Right kidney (tissue), 1 donor: ENCODE measurements around the gene TMOD1.
A peak's percentile ranks its signal among the peaks of the same experiment; 100 is the strongest.
"Not testable (repeated sequence)": the region's sequence is repeated elsewhere in the genome, so short reads cannot be mapped to it uniquely, and the experiment has no call there.

Experiments used
- DNase-seq: peaks from one replicate; pipeline ENCODE4 v3.0.0-alpha.2; 2016

TMOD1 gene

DNA sequence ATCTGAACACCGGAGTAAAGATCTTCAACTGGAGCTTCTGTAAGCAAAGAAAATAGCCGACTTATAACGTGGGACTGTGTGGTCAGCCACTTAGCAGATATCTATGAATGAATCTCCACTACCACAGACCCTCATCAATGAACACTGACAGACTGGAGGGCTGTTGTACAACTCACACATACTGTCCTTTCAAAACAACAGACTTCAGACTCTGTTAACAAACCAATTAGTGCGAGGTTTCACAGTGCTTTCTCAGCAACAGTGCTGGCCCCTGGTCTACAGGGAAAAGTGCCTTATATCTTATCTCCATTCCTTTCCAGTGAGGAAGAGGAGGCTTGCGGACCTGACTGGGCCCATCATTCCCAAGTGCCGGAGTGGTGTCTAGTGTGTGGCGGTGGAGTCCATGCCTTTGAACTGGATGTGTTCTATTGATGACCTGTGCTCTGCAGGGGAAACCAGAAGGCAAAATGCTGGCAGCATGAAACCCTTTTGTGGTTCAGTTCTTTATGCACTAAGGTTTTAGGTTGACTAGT lies 97.9 kb downstream of the TMOD1 start:
- no peak for DNase-seq

DNA sequence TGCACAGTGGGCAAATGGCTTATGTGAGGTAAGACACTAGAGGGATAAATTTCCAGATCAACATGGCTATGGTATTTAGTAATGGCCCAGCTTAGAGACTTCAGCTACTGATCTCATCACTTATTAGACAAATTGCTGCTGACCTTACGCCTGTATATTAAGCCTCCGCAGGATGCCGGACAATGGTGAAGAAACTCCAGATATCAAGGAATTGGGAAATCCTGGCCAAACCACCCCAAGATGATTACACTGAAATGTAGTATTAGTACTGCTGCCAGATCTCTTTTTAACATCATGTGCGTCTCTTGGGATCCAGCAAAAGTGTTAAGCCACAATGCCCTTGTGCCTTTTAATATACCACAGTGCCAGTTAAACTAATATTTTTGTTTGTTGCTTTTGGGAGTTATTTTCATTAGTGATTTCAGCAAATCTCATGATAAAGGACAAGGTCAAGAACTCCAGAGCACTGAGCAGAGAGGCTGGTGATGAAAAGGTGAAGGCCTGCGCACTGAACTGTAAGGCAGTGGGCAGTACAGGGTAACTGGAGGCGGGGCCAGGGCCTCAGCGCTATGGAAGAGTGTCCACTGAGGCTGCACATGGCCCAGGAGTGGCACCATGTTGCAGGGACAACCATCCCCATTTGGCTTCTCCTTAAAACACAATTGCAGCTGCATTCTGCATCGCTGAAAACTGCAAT lies 99.2 kb downstream of the TMOD1 start:
- no peak for DNase-seq

DNA sequence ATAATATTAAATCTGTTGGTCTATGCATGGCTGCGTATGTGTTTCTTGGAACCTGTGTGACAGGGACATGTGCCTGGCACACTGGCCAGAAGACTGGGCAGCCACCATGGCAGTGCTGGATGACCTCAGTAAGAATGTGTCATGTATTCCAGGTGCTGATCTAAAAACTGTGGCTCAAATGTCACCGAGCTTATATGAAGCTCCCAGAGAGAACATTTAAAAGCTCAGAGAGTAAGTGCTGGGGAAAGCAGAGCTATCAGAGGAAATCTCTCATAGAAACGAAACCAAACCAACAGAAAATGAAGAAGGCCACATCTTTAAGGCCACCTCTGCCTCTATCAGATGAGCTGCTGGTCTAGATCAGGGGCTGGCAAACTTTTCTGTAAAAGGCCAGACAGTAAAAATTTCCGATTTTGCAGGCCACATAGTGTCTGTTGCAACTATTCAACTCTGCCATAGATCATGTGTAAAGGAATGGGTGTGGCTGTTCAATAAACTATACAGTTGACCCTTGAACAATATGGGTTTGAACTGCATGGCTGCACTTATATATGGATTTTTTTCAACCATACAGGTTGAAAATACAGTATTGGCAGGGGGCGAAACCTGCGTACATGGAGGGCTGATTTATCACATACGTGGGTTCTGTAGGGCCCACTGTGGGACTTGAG lies 99.9 kb downstream of the TMOD1 start:
- no peak for DNase-seq

DNA sequence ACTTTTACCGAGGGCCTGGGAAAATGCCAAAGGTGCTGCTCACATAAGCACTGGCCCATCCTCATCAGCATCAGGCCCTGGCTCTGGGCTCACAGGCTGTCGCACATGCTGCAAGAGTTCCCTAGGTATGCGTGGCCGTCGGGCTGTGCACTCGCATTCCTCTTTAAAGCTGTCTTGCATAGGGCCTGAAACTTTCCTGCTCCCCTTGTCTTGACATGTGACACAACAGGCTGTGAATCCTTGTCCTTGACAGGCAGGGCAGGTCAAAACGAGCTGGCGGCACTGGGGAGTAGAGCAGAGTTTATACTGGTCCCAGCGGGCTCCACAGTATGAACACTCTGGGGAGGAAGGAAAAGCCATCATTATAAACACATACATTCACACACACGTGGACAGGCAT lies 101.0 kb downstream of the TMOD1 start:
- no peak for DNase-seq

- DNase-seq, result no peak
These were observed 103.6 kb downstream of the TMOD1 start for GRCh38 chr9:97604901-97605645.

DNA sequence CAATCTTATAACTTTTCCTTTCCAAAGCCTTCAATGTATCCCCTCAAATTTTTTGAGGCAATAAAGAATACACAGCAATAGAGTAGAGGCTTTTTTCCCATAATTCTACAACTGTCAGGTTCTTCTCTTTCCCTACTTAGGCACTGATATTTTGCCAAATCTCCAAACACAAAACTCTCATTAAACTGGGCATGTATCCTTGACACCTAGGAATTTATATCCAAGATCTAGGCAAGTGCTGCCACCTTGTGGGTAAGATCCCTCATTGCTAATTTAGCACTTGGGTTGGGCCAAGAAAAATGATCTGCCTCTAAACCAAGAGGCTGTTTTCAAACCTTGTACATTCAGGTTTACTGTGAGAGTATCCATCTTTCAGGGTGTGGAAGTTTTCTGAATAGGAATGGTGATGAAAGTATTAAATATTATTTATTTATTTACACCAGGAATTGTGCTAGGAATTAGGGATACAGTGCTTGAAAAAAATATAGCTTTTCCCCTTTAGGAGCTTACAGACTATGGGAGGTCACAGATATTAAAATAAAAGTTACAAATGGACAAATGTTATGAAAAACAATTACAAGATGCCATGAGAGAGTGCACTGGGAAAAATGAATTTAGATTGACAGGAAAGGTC lies 114.1 kb downstream of the TMOD1 start:
- no peak for DNase-seq

DNA sequence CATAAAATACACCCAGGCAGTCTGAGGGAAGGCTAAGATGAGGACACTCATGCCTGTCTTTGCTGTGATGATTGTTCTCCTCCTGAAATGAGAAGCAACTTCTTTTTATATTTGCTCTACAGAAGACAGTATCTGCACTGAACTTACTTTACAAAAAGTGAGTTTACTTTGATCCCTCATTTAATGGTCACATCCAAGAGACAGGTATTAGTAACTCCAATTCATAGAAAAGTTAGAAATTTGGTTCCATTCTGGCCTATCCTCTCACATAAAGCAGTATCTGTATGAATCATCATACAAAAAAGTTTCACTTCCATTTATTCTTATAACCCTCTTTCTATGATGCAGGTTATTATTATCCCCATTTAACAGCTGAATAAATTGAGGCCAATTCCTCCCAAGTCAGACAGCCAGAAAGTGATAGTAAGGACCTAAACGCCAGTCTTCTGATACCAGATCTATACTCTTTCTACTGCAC lies 116.5 kb downstream of the TMOD1 start:
- DNase-seq, result no peak

GRCh38 chr9:97620063-97620462 lies 118.6 kb downstream of the TMOD1 start:
- DNase-seq, result not testable (repeated sequence)

DNA sequence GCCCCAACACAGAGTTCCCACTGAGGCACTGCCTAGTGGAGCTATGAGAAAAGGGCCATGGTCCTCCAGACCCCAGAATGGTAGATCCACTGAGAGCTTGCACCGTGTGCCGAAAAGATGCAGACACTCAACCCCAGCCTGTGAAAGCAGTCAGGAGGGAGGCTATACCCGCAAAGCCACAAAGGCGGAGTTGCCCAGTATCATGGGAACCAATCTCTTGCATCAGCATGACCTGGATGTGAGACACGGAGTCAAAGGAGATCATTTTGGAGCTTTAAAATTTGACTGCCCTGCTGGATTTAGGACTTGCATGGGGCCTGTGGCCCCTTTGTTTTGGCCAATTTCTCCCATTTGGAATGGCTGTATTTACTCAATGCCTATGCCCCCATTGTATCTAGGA lies 121.0 kb downstream of the TMOD1 start:
- DNase-seq, result not testable (repeated sequence)

GRCh38 chr9:97623946-97624345 lies 122.5 kb downstream of the TMOD1 start:
- DNase-seq, result no peak

GRCh38 chr9:97625620-97626019 lies 124.2 kb downstream of the TMOD1 start:
- DNase-seq, result no peak

DNA sequence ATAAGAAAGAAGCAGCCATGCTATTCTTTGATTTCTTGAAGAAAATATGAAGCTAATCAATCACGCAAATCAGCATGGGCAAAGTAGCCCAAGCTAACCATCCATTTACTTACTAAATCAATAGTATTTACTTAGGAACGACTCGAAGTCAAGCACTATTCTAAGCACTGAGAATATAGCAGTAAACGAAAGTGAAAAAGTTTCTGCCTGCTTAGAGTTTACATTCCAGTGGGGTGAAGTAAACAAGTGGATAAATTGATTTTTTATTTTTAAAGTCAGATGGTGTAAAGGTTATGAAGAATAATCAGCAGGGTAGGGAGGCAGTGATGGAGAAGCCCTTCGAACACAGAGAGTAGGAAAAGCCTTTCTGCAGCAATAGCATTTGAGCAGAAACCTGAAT lies 126.2 kb downstream of the TMOD1 start:
- DNase-seq, result no peak

GRCh38 chr9:97628668-97629067 lies 127.2 kb downstream of the TMOD1 start:
- DNase-seq, result no peak

DNA sequence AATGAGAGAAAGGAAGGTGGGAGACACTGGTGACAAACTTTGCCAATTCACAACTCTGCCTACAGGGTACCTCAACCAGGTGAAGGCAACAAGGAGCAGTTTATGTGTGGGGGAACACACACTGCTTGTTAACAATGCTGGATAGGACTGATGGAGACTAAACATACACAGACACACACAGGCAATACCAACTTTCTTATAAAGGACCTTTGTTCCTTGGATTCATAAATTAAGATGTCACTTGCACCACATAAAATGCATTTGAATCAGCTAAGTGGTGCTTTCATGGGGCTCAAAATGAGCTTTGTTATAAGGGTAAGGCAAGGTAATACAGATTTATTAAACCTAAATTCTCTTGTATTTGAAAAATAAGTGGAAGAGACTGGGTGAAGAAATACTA lies 127.7 kb downstream of the TMOD1 start:
- no peak for DNase-seq

GRCh38 chr9:97630591-97630990 lies 129.1 kb downstream of the TMOD1 start:
- no peak for DNase-seq

DNA sequence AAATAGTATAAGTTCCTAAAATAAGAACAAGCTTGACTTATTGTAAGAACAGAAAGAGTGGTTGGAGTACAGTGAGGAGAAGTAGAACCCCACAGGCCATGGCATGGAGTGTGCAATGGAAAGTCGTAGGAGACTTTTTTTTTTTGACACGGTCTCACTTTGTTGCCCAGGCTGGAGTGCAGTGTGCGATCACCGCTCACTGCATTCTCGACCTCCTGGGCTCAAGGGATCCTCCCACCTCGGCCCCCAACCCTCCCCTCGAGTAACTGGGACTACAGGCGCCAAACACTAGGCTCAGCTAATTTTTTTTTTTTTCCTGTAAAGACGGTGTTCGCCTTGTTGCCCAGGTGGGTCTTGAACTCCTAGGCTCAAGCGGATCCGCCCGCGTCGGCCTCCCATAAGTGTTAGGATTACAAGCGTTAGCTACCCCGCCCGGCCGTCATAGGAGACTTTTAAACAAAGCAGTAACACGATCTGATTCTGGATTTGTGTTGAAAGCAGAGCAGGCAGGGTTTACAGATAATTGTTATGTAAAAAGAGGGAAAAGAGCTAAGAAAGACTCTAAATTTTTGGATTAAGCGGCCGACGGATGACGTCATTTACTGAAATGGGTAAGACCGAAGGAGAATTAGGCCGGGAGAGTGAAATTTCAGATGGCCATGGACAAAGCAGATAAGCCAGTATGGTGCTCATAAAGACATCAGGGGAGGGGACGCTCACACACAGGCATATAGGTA lies 130.9 kb downstream of the TMOD1 start:
- DNase-seq, result peak; percentile 94

DNA sequence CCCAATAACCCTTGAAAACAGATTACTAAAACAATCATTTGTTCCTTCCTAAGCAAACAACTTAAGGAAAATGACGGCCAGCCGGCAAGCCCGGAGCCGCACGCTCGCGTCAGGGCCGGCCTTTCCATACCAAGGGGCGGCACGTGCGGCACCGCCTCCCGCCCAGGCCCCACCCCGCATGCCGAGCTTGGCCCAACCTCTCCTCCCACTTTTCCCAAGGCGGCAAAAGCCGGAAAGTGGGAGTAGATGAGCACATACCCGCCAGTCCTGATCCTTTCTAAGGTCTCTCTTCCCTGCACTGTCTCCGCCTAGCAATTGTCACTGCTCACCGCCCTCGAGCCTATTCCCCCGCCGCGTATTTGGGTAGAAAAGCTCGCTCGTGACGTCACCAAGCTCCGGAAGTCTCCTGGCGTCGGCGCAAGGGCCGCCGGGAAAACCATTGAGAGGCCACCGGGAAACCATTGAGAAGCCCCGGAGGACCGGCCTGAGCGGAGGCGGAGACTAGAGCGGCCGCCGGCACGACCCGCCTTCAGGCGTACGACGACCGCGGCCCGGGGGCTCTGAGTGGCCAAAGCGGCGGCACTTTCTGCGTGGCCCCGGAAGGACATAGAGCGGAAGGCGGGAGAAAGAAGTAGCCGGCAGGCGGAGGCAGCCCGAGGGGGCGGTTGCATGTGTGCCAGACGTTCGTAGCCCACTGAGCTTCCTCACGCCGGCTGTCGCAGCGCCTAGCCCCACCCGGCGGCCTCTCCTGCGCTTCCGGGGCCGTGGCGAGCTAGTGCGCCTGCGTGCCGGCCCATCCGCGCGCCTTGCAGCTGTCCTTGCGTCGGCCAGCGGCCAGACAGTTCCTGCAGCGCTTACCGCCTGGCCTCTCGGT lies 131.8 kb downstream of the TMOD1 start, which contains the start of the genes NCBP1 and TSTD2:
Gene NCBP1 (plus strand): TSS at position 837 of the 874 bp plus-strand sequence. CDS start 61 bp downstream, outside the sequence.
Gene TSTD2 (minus strand): TSS at position 384 of the 874 bp plus-strand sequence. CDS start 5,806 bp downstream, outside the sequence.
- DNase-seq, result peak; percentile 100

- DNase-seq, result no peak
These were observed 132.5 kb downstream of the TMOD1 start for GRCh38 chr9:97633859-97634490.

GRCh38 chr9:97635026-97635425 lies 133.6 kb downstream of the TMOD1 start:
- DNase-seq, result no peak

DNA sequence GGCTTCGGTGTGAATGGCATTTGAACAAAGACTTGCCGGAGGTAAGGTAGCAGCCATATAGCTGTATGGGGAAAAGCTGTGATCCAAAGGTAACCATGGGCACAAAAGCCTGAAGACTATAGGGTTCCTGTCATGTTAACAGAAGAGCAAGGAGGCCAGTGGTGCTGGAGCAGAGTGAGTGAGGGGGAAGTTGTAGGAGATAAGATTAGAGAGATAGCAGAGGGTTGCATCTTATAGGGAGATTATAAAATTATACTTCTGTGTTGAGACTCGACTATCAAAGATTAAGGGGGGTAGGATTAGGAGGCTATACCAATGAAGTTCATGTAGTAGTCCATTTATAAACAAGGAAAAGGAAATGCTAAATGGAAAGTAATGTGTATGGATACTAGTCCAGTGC lies 135.4 kb downstream of the TMOD1 start:
- no peak for DNase-seq
